Stomach (tissue), 4 donors: ENCODE results near the gene CADPS.

Experiments
- POLR2A ChIP-seq, 4 donors: fragments of 450-650 bp; IDR thresholded peaks; one replicate each; pipeline ENCODE4 v1.6.1; 2016; ENCODE audit warnings: antibody characterized with exemption in 4 of 4, control low read depth in 2 of 4, mild to moderate bottlenecking in 1 of 4, moderate library complexity in 1 of 4
- POLR2AphosphoS5 ChIP-seq, 3 donors: sonication (generic); formaldehyde crosslinking; IDR thresholded peaks; one replicate each; pipeline ENCODE4 v1.6.1; 2016; ENCODE audit warnings: antibody characterized with exemption in 3 of 3
- TF ChIP-seq, protein P1 (sequence below), 7 experiments: fragments of 450-650 bp in 4 of 7; fragments of 200-600 bp in 3 of 7; sonication (generic) in 3 of 7; IDR thresholded peaks; one replicate each; pipeline ENCODE4 v1.5.1; 2016 to 2019; ENCODE audit warnings: antibody characterized with exemption in 7 of 7, control low read depth in 2 of 7, mild to moderate bottlenecking in 1 of 7

DNA sequence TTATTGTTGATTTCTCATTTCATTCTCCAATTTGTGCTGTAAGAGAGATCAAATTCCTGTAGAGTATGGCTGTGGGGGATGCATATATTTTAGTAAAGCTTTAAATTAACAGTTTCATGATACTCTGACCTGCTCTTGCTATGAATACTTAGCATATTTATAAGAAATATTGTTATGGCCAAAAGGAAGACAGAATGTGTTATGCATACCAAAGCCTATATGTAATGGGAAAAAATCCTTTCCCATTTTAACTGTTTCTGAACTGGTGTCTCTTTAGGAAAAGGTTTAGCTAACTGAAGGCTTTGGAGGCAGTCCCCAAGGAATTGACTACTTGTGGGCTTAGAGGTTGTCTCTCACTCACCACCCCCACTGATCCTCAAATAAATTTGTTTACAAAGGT, 59.2 kb downstream of the CADPS start:
- TF ChIP-seq, protein P1, sequence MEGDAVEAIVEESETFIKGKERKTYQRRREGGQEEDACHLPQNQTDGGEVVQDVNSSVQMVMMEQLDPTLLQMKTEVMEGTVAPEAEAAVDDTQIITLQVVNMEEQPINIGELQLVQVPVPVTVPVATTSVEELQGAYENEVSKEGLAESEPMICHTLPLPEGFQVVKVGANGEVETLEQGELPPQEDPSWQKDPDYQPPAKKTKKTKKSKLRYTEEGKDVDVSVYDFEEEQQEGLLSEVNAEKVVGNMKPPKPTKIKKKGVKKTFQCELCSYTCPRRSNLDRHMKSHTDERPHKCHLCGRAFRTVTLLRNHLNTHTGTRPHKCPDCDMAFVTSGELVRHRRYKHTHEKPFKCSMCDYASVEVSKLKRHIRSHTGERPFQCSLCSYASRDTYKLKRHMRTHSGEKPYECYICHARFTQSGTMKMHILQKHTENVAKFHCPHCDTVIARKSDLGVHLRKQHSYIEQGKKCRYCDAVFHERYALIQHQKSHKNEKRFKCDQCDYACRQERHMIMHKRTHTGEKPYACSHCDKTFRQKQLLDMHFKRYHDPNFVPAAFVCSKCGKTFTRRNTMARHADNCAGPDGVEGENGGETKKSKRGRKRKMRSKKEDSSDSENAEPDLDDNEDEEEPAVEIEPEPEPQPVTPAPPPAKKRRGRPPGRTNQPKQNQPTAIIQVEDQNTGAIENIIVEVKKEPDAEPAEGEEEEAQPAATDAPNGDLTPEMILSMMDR (IDR thresholded peaks at IDR 0.05) = no peak
- no peak for TF ChIP-seq POLR2A (IDR thresholded peaks at IDR 0.05)
- TF ChIP-seq POLR2AphosphoS5 (IDR thresholded peaks at IDR 0.05) = no peak
